ENCODE results near the gene CRHR1.

CRHR1 gene

DNA sequence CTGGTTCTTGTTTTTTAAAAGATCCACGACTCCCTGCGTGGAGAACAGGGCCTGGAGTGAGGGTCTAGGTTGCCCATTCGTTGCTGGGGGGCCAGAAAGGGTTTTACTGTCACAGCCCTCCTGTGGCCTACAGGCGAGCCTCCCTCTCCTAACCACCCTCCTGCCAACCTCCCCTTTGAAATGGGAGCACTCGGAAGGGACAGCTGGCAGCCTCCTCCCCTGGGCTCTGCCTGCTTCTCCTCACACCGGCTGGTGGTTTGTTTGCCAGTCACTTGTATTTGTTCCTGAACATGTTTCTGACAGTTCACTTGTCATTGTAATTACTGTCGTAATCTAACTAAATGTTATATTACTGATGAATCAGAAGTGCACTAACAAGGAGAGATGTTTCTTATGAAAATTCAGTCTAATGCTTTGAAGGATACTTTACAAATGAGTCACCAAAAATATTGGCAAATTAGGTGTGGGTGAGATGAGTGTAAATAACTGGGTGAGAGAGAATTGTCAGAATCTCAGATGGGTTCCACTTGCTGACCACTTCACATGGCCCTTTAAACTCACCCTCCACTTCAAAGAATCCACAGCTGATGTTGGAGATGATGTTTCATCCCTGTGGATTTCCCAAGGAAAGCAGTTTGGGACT, 57.9 kb downstream of the CRHR1 start:
- DNase-seq (ENCODE audit: low spot score) = peak; percentile 41
- H3K27ac ChIP-seq = no peak overlapping the region
- ChIA-PET CTCF (interaction anchor here (0.9 kb wide), 1 partner anchor 196 kb away, joined by 3 read pairs; no protein-coding TSS in a partner anchor), POLR2A (ENCODE audit: low non-redundant PET) (no interaction called here)
- TF ChIP-seq CTCF (conservative IDR thresholded peaks at IDR 0.05; ENCODE audit: low read depth) = no peak

GRCh38 chr17:45843722-45844121, 59.6 kb downstream of the CRHR1 start:
- TF ChIP-seq CTCF (conservative IDR thresholded peaks at IDR 0.05; ENCODE audit: low read depth) = no peak
- POLR2A ChIA-PET (ENCODE audit: low non-redundant PET) = no interaction called here
- DNase-seq (ENCODE audit: low spot score) = no peak
- H3K27ac ChIP-seq = no peak overlapping the region
- CTCF ChIA-PET = no interaction called here

- no peak for DNase-seq (ENCODE audit: low spot score)
- ChIA-PET CTCF (interaction anchor here (0.7 kb wide), 1 partner anchor 123 kb away, joined by 4 read pairs; no protein-coding TSS in a partner anchor), POLR2A (ENCODE audit: low non-redundant PET) (no interaction called here)
- no peak within 1 kb of the TSS for H3K27ac ChIP-seq
- TF ChIP-seq CTCF (conservative IDR thresholded peaks at IDR 0.05; ENCODE audit: low read depth) = no peak
Measured at GRCh38 chr17:45844695-45845375, 60.7 kb downstream of the CRHR1 start, which contains the start of gene SPPL2C. Gene SPPL2C, plus strand, starts transcription at chr17:45844881. Its CDS starts 26 bp downstream, at chr17:45844907.

GRCh38 chr17:45845376-45846185, 61.5 kb downstream of the CRHR1 start:
- no peak for TF ChIP-seq CTCF (conservative IDR thresholded peaks at IDR 0.05; ENCODE audit: low read depth)
- no peak overlapping the region for H3K27ac ChIP-seq
- no peak for DNase-seq (ENCODE audit: low spot score)
- POLR2A ChIA-PET (ENCODE audit: low non-redundant PET) = no interaction called here
- CTCF ChIA-PET = interaction anchor here (0.7 kb wide), 2 partner anchors 124 to 204 kb away, joined by 4 read pairs; no protein-coding TSS in a partner anchor

- no peak for DNase-seq (ENCODE audit: low spot score)
- TF ChIP-seq CTCF (conservative IDR thresholded peaks at IDR 0.05; ENCODE audit: low read depth) = no peak
- CTCF ChIA-PET = interaction anchor here (0.7 to 0.9 kb wide), 2 partner anchors 205 to 206 kb away, joined by 3 to 4 read pairs; no protein-coding TSS in a partner anchor
- POLR2A ChIA-PET (ENCODE audit: low non-redundant PET) = no interaction called here
- H3K27ac ChIP-seq = no peak overlapping the region
Measured at GRCh38 chr17:45846223-45846622, 62.1 kb downstream of the CRHR1 start.

- DNase-seq (ENCODE audit: low spot score) = no peak
- ChIA-PET CTCF (interaction anchor here (0.5 to 0.9 kb wide), 4 partner anchors 27 to 263 kb away, joined by 3 to 4 read pairs (median 4); no protein-coding TSS in a partner anchor), POLR2A (ENCODE audit: low non-redundant PET) (no interaction called here)
- H3K27ac ChIP-seq = no peak overlapping the region
- TF ChIP-seq CTCF (conservative IDR thresholded peaks at IDR 0.05; ENCODE audit: low read depth) = no peak
Measured at GRCh38 chr17:45846646-45847045, 62.5 kb downstream of the CRHR1 start.
